Lower leg skin (tissue), 4 donors: ENCODE measurements around the gene KIAA0930. TPM values are rescaled to one million over a fixed set of nuclear protein-coding genes. Genes with fewer than 3 reads are reported as not detected.

Experiments
- DNase-seq, 2 donors: peaks; one replicate each; pipeline ENCODE4 v3.0.0-alpha.2; 2019; ENCODE audit warnings: low spot score in 2 of 2
- H3K4me3 ChIP-seq: fragments of 200-600 bp; sonication (generic); 2 replicates; pipeline ENCODE4 v1.5.1; 2017; ENCODE audit warnings: mild to moderate bottlenecking, low read depth; ENCODE audit not compliant: poor library complexity, severe bottlenecking
- POLR2A ChIP-seq, 2 donors: fragments of 450-650 bp; IDR thresholded peaks; one replicate each; pipeline ENCODE4 v1.6.1; 2016 to 2017; ENCODE audit warnings: antibody characterized with exemption in 2 of 2, mild to moderate bottlenecking in 1 of 2, moderate library complexity in 1 of 2
- WGBS, 2 donors: methylation state at CpG; one replicate each; pipeline ENCODE4 v1.1.5; 2018; 5-methylcytosine and 5-hydroxymethylcytosine counted together
- intact Hi-C: fragments of 100-400 bp; cut with DNase I; formaldehyde crosslinking; loops from one replicate; pipeline ENCODE4 v1.15.0; 2023; ENCODE audit warnings: low total_unique reads
- total RNA-seq, 4 donors: library from RNA; depleted of rRNA; stranded (reverse); fragments of >200 nt; gene quantifications; one replicate each; pipeline ENCODE4 v1.1.0, GENCODE V29; 2016
- TF ChIP-seq, protein P1 (sequence below), 3 donors: fragments of 450-650 bp; IDR thresholded peaks; one replicate each; pipeline ENCODE4 v1.5.1; 2016; ENCODE audit warnings: antibody characterized with exemption in 3 of 3, mild to moderate bottlenecking in 3 of 3, moderate library complexity in 2 of 3

Gene KIAA0930
- total RNA-seq, 4 donors from 2014 or later = 47.6 to 143 (median 96.8) TPM

DNA sequence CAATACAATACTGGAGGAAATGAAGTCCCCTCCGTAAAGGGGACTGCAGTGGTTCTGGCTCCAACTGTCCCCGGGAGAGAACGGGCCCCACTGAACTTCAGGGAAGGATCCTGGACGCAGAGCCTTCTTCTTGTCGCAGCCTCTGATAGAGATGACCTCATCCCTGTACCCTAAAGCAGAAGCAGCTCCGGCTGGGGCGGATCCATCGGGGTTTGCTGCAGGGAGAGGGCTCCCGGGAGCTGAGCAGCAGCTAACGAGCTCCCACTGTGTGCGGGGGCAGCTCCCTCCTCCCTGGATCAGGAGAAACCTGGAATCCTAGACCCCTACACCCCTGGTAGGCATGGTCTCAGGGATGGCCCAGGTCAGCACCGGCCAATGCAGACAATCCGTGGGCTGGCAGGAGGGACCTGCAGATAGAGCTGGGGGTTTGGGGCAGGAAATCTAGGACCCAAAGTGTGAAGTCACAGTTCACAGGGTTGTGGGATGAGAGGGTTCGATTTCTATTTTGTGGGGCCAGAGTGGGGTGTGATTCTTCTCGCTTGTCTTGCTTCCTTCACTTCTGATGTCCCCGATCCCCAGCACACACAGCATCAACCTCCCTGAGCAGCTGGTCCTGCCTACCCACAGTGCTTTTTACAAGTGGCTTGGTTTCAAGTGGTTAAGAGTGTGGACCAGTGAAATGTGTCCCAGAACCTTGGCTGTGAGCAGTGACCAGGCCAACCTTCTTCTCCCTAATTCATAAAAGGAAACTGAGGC lies 12.9 kb downstream of the KIAA0930 start:
- 61 to 73% methylated on average over 15 to 16 of the region's 16 CpGs for WGBS, 2 donors
- DNase-seq = no peak
- no peak overlapping the region for H3K4me3 ChIP-seq
- intact Hi-C loops = no loop called here
- TF ChIP-seq POLR2A (IDR thresholded peaks at IDR 0.05) = no peak
- TF ChIP-seq, protein P1, sequence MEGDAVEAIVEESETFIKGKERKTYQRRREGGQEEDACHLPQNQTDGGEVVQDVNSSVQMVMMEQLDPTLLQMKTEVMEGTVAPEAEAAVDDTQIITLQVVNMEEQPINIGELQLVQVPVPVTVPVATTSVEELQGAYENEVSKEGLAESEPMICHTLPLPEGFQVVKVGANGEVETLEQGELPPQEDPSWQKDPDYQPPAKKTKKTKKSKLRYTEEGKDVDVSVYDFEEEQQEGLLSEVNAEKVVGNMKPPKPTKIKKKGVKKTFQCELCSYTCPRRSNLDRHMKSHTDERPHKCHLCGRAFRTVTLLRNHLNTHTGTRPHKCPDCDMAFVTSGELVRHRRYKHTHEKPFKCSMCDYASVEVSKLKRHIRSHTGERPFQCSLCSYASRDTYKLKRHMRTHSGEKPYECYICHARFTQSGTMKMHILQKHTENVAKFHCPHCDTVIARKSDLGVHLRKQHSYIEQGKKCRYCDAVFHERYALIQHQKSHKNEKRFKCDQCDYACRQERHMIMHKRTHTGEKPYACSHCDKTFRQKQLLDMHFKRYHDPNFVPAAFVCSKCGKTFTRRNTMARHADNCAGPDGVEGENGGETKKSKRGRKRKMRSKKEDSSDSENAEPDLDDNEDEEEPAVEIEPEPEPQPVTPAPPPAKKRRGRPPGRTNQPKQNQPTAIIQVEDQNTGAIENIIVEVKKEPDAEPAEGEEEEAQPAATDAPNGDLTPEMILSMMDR (IDR thresholded peaks at IDR 0.05) = no peak

DNA sequence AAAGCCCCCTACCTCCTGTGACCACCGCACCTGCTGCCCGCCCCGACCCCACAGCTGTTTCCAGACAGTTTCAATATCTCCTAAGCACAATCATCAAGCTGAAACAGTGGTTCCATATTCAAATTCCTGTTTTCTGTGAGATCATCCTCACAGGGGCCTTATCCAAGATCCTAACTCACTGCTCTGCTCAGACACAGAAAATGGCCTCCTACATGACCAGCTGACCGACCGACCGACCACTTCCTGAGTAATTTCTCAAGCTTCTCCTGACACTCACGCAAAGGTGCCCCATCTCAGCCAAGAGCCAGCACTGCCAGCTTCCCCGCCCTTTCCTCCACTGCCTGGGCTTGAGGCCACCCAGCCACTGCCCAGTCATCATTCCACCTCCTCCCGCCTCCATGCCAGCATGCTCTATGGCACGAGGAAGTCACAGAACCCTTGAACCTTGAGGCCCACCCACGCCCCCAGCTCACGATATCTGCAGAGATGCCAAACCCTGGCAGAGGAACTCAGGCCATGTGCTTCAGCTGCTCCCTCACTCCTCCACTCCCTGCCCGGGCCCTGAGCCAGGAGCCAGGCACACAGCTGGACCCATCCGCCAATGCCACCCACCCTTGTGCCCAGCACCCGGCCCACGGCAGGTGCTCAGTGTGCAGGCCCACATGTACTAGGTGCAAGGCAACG lies 14.0 kb downstream of the KIAA0930 start:
- WGBS, 2 donors = 37 to 42% methylated on average over 16 of the region's 17 CpGs
- no peak overlapping the region for H3K4me3 ChIP-seq
- intact Hi-C loops = no loop called here
- DNase-seq = peak in 1 of 2 donors; percentile 92
- TF ChIP-seq, protein P1 (IDR thresholded peaks at IDR 0.05) = no peak
- TF ChIP-seq POLR2A (IDR thresholded peaks at IDR 0.05) = no peak

DNA sequence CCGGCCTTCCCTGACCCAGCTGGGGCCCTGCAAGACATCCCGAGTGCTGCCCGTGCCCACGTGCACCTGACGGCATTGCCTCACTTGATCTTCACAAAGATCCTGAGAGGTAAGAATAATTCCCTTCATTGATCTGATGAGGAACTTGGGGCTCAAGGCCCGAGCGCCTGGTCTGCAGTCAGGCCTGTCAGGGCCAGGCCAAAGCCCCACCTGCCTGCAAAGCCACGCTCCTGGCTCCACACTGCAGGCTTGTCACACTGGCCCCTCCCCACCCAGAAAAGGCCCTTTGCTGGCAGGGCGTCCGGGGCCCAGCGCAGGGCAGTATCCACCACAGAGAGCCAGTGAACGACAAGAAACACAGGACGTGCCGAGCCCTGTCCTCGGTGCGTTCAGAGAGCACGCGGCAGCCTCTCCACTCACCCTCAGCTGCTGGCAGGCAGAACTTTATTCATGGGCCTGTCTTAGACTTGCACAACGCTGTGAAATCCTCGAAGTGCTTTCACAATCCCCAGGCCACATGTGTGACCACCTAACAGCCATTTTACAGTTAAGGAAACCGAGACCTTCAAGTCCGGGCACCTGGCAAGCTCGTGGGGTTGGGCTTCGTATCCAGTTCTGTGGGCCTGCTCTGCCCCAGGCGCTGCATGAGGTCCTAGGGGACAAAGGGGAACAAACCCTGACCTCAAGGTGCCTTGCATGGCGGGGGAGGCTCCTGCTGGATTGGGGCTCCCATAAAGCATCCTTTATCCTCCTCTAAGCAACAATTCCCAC lies 14.8 kb downstream of the KIAA0930 start:
- 45 to 59% methylated on average over 21 to 26 of the region's 26 CpGs for WGBS, 2 donors
- TF ChIP-seq, protein P1 (IDR thresholded peaks at IDR 0.05) = no peak
- TF ChIP-seq POLR2A (IDR thresholded peaks at IDR 0.05) = no peak
- peak; percentile 72 to 95 for DNase-seq
- no peak overlapping the region for H3K4me3 ChIP-seq
- intact Hi-C loops = no loop called here

DNA sequence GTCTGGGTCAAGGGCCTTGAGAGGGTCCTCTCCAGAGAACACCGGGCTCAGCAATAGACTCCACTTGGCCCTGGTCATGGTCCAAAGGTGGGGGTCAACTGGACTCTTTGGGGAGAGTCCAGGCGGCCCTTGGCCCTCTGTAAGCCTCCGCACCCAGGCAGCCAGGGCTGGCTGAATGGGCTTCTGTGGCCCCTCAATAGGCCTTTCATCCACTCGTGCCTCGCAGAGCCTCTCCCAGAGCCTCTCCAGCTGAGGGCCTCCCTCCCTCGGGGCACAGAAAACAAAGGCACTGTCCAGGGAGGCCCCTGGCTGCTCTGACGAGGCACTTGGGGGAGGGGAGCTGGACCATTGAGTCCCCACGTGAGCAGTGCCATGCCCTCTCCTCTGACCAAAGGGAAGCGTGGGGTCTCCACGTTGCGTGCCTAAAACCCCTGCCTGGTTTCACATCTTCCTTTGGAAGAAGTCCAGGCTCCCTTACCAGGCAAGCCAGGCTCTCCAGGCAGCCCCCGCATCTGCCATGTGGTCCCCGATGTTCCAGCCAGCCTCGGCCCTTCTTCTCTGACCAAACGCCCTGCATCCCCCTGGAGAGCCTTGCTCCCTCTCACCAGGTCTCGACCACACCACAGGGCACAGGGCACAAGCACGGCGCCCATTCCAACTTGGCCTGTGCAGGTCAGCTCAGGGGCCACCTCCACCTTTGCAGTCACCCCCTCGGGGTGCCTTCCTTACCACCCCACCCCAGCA lies 15.5 kb downstream of the KIAA0930 start:
- 81 to 87% methylated on average over 17 of the region's 19 CpGs for WGBS, 2 donors
- no peak overlapping the region for H3K4me3 ChIP-seq
- intact Hi-C loops = no loop called here
- no peak for DNase-seq
- TF ChIP-seq, protein P1 (IDR thresholded peaks at IDR 0.05) = no peak

DNA sequence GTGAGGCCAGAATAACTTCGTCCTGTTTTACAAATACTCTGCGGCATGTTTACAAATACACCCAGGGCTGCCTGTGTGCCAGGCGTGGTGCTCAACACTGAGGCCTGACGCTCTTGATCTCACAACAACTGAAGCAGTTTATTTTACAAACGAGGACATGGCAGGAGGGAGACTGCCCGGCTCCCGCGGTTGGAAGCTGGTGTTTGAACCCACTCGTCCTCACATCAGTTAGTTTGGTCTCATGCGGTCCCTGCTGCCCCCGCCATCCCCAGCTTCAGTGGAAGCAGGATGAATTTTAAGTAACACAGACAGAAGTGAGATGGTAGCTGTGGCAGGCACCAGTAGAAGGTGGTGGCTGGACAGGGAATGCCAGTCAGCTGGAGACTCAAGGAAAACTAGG lies 16.4 kb downstream of the KIAA0930 start:
- 66 to 79% methylated on average over 11 of the region's 11 CpGs for WGBS, 2 donors
- intact Hi-C loops = no loop called here
- DNase-seq = no peak
- H3K4me3 ChIP-seq = no peak overlapping the region
- TF ChIP-seq, protein P1 (IDR thresholded peaks at IDR 0.05) = no peak
- TF ChIP-seq POLR2A (IDR thresholded peaks at IDR 0.05) = no peak
